Loucy (cell line): ENCODE results near the gene PLPP6.

Experiments
- CTCF ChIP-seq: fragments of 200-600 bp; sonication (generic); conservative IDR thresholded peaks from 2 replicates; pipeline ENCODE4 v1.5.1; 2014; ENCODE audit warnings: mild to moderate bottlenecking, antibody characterized with exemption, low read length
- EZH2phosphoT487 ChIP-seq: fragments of 200-600 bp; IDR thresholded peaks from 2 replicates; pipeline ENCODE4 v1.6.1; 2018; ENCODE audit warnings: antibody characterized with exemption, mild to moderate bottlenecking, moderate library complexity, borderline replicate concordance

DNA sequence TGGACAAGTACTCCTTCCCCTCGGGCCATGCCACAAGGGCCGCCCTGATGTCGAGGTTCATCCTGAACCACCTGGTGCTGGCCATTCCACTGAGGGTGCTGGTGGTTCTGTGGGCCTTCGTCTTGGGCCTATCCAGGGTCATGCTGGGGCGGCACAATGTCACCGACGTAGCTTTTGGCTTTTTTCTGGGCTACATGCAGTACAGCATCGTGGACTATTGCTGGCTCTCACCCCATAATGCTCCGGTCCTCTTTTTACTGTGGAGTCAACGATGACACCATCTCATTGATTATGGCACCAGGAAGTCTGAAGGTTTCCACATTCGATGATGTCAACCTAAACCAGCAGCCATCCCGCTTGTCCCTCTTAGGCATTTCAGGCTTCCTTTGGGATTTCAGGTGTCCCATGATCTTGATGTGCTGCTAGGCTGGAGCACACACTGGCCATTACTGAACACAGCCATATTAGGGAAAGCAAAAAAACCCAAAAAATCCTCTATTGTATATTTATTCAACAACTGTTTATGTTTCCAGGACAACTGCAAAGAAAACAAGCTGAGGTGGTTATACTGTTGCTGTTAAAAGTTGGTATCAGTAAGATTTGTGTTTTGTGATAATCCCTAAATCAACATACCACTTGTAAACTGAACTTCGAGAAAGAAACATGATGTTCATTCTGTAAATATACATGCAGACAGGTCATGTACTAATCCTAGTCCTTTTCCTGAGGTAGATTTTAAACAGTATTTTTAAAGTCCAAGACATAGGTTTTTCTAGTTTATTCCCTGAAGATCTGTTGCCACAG is 1.1 kb downstream of the PLPP6 start:
- TF ChIP-seq CTCF = no peak
- TF ChIP-seq EZH2phosphoT487 = no peak
